ENCODE results near the gene VWA2.

DNA sequence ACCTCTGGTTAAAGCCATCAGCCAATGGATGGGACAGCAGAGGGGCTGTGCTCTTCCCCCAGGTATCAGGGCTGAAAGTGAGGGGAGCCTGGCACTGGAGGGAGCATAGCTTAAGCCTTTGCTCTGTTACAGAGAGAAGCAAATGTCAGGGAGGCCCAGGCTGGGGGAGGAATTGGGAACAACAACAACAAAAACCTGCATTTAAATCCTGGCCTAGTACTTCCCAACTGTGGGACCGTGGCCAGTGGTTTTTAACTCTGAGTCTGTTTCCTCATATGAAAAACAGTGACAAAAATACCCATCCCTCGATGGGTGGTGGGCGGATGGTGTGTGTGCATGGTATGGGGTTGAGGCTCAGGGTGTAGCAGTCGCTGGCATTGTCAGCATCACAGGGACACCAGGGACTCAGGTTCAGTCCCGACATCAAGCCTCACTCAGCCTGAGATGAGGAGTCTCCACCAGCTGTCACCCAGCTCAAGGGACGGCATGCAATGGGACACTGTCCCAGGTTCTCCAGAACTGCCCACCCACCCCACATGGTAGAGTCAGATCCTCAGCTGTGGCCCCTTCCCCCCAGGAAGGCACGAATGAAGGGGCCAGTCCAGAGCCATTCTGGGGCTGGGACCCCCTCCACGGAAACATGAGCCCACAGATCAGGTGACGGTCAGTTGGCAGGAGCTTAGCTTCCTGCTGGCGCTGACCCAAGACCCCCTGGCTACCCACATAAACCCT is 90.7 kb downstream of the VWA2 start:
- TF ChIP-seq, protein P1, sequence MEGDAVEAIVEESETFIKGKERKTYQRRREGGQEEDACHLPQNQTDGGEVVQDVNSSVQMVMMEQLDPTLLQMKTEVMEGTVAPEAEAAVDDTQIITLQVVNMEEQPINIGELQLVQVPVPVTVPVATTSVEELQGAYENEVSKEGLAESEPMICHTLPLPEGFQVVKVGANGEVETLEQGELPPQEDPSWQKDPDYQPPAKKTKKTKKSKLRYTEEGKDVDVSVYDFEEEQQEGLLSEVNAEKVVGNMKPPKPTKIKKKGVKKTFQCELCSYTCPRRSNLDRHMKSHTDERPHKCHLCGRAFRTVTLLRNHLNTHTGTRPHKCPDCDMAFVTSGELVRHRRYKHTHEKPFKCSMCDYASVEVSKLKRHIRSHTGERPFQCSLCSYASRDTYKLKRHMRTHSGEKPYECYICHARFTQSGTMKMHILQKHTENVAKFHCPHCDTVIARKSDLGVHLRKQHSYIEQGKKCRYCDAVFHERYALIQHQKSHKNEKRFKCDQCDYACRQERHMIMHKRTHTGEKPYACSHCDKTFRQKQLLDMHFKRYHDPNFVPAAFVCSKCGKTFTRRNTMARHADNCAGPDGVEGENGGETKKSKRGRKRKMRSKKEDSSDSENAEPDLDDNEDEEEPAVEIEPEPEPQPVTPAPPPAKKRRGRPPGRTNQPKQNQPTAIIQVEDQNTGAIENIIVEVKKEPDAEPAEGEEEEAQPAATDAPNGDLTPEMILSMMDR (IDR thresholded peaks at IDR 0.05) = no peak
- TF ChIP-seq POLR2A (IDR thresholded peaks at IDR 0.05) = no peak

All from Peyer's patch (tissue), 4 donors.